Heart left ventricle (tissue), 13 donors: ENCODE data around the gene PPP1R12C.

Experiments
- POLR2A ChIP-seq, 2 donors: fragments of 450-650 bp; IDR thresholded peaks; one replicate each; pipeline ENCODE4 v1.6.1; 2017; ENCODE audit warnings: antibody characterized with exemption in 2 of 2, mild to moderate bottlenecking in 2 of 2, moderate library complexity in 2 of 2
- TF ChIP-seq, protein P1 (sequence below), 12 donors: fragments of 200-600 bp; sonication (generic) in 4 of 12; IDR thresholded peaks; one replicate each; pipeline versions ENCODE4 v1.5.0 to v1.8.0; 2018 to 2022; ENCODE audit warnings: antibody characterized with exemption in 12 of 12, mild to moderate bottlenecking in 5 of 12
- donor health status: ischemic (EF 13 %, LVEDD 7.1; RV severe dilation, severe dysfunction).
- donor health status: DM: no; HTN: yes; CAD: no.
- donor health status: DM: no; HTN: no; CAD: no.
- donor health status: ischemic (EF 25% LVEDD 6.9; RV normal size, moderate dysfunction).
- donor health status: ischemic (EF 25% LVEDD 5.7; RV mildly dilated, moderate dysfunction).
- donor health status: ischemic (EF 35%, LVEDD 5.7; RV mildly dilated, moderate dysfunction).
- donor health status: nonischemic (EF 11% LVEDD 7.7; RV severe dilation, severe dysfunction).
- donor health status: DM: yes; HTN: yes; CAD: no.
- donor health status: PGD.
- donor health status: ischemic (EF 29% LVEDD 5.4; RV normal size, mild dysfunction).
- donor health status: nonischemic (EF 23%, LVEDD 6.1; RV moderate dilation, normal function).

DNA sequence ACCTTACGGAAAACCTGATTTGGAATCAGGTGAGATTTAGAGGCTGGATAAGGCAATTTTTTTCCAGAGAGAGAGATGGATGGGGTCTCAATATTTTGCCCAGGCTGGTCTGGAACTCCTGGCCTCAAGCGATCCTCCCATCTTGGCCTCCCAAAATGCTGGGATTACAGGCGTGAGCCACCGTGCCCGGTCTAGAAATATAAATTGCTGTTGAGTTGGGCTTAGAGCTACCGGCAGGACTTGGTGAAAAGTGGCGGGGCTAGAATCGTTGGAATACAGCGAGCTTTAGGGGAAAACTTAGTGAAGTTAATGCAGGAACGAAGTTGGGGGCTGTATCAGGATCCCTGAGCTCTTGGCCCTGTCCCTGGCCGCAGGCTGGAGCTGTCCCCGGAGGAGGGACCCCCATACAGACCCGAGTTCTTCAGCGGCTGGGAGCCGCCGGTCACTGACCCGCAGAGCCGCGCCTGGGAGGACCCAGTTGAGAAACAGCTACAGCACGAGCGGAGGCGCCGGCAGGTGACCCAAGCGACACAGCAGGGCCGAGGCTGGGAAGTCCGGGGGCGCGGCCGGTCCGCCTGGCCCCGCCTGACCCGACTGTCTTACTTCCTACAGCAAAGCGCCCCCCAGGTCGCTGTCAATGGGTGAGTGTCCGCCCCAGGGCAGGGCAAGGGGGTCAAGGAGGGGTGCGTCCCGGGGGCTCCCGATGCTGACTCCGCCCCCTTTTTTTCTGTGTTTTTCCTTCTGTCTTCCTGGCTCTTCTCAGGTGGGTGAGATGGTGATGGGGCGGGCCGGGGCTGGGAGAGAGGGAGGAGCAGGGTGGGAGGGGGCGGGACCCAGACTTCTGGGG is 34.2 kb downstream of the PPP1R12C start:
- TF ChIP-seq, protein P1, sequence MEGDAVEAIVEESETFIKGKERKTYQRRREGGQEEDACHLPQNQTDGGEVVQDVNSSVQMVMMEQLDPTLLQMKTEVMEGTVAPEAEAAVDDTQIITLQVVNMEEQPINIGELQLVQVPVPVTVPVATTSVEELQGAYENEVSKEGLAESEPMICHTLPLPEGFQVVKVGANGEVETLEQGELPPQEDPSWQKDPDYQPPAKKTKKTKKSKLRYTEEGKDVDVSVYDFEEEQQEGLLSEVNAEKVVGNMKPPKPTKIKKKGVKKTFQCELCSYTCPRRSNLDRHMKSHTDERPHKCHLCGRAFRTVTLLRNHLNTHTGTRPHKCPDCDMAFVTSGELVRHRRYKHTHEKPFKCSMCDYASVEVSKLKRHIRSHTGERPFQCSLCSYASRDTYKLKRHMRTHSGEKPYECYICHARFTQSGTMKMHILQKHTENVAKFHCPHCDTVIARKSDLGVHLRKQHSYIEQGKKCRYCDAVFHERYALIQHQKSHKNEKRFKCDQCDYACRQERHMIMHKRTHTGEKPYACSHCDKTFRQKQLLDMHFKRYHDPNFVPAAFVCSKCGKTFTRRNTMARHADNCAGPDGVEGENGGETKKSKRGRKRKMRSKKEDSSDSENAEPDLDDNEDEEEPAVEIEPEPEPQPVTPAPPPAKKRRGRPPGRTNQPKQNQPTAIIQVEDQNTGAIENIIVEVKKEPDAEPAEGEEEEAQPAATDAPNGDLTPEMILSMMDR (IDR thresholded peaks at IDR 0.05) = no peak
- no peak for TF ChIP-seq POLR2A (IDR thresholded peaks at IDR 0.05)
